Daoy (cell line): ENCODE measurements around the gene OTOA. TPM values are rescaled to one million over a fixed set of nuclear protein-coding genes. Genes with fewer than 3 reads are reported as not detected.
"Not testable (repeated sequence)": the region's sequence is repeated elsewhere in the genome, so short reads cannot be mapped to it uniquely, and the experiment has no call there.

Experiments
- DNase-seq: peaks from one replicate; pipeline ENCODE4 v3.0.0-alpha.2; 2015; ENCODE audit warnings: low read depth
- total RNA-seq: library from RNA; depleted of rRNA; stranded (reverse); fragments of >200 nt; shearing (Covaris generic); gene quantifications from 2 replicates; pipeline ENCODE4 v1.2.3, GENCODE V29; 2014

The OTOA gene
- total RNA-seq, 1 experiment from 2014 or later = not detected

GRCh38 chr16:21641916-21642315 lies 21.9 kb upstream of the OTOA start:
- no peak for DNase-seq

GRCh38 chr16:21642861-21643260 lies 20.9 kb upstream of the OTOA start:
- no peak for DNase-seq

- DNase-seq = no peak
Observed at GRCh38 chr16:21643785-21644184, 20.0 kb upstream of the OTOA start.

GRCh38 chr16:21644674-21645073 lies 19.1 kb upstream of the OTOA start:
- DNase-seq = no peak

GRCh38 chr16:21645261-21645721 lies 18.5 kb upstream of the OTOA start:
- DNase-seq = no peak

GRCh38 chr16:21646091-21646490 lies 17.7 kb upstream of the OTOA start:
- DNase-seq = no peak

GRCh38 chr16:21646721-21647561 lies 16.8 kb upstream of the OTOA start:
- peak; percentile 6 for DNase-seq

- DNase-seq = no peak
Observed at GRCh38 chr16:21647562-21648164, 16.1 kb upstream of the OTOA start.

GRCh38 chr16:21649826-21650406 lies 13.9 kb upstream of the OTOA start:
- not testable (repeated sequence) for DNase-seq

- no peak for DNase-seq
Observed at GRCh38 chr16:21650521-21650920, 13.2 kb upstream of the OTOA start.

- DNase-seq = no peak
Observed at GRCh38 chr16:21651515-21651914, 12.3 kb upstream of the OTOA start.

GRCh38 chr16:21652453-21652852 lies 11.3 kb upstream of the OTOA start, which contains the start of gene IGSF6:
TSS of gene IGSF6 (minus strand) at chr16:21652608. CDS start at chr16:21652598, 10 bp downstream.
- DNase-seq = no peak

- DNase-seq = no peak
Observed at GRCh38 chr16:21653571-21653970, 10.2 kb upstream of the OTOA start.

- DNase-seq = no peak
Observed at GRCh38 chr16:21654466-21654865, 9.3 kb upstream of the OTOA start.

GRCh38 chr16:21654881-21655280 lies 8.9 kb upstream of the OTOA start:
- DNase-seq = no peak

GRCh38 chr16:21656795-21657768 lies 6.7 kb upstream of the OTOA start:
- peak; percentile 29 for DNase-seq

- no peak for DNase-seq
Observed at GRCh38 chr16:21659124-21659523, 4.6 kb upstream of the OTOA start.

- no peak for DNase-seq
Observed at GRCh38 chr16:21664801-21665492, 1.2 kb downstream of the OTOA start.

- no peak for DNase-seq
Observed at GRCh38 chr16:21666772-21667171, 3.0 kb downstream of the OTOA start.

GRCh38 chr16:21667575-21667974 lies 3.8 kb downstream of the OTOA start:
- no peak for DNase-seq

- no peak for DNase-seq
Observed at GRCh38 chr16:21673469-21673868, 9.7 kb downstream of the OTOA start.
